ENCODE measurements around the gene CMTM5. TPM values are rescaled to one million over a fixed set of nuclear protein-coding genes. Genes with fewer than 3 reads are reported as not detected.

CMTM5 gene
- total and polyA plus RNA-seq, 8 donors, result 0.61 to 1.3 (median 1.1) TPM; not detected in 4

Small RNA genes lying within 50 kb of the gene (small RNA-seq; reads per million reads assigned to genes)
- gene MIR208A, result 0 reads per million in 4 donors
- gene MIR208B, result 0 to 0.27 (median 0) reads per million in 4 donors

Other genes with a start within 250 kb of the CMTM5 start
- gene SLC7A8, start 193.4 kb upstream of the CMTM5 start, total RNA-seq, result 100 to 1,000 TPM in 1 of 5 donors, 10 to 100 TPM in 3, 1 to 10 TPM in 1; 1.2 to 102 (median 43.7) TPM
- 10 to 100 TPM; 22.1 to 33.9 (median 22.4) TPM for gene SLC7A8, start 193.4 kb upstream of the CMTM5 start, polyA plus RNA-seq
- gene RNF212B, start 139.1 kb upstream of the CMTM5 start, total RNA-seq, result not detected
- 1 to 10 TPM in 2 of 3 donors, under 1 TPM in 1; 0.40 to 1.1 (median 1.1) TPM for gene RNF212B, start 139.1 kb upstream of the CMTM5 start, polyA plus RNA-seq
- 100 to 1,000 TPM in 1 of 5 donors, 10 to 100 TPM in 1, 1 to 10 TPM in 3; 5.1 to 103 (median 8.3) TPM for gene HOMEZ, start 90.9 kb upstream of the CMTM5 start, total RNA-seq
- gene HOMEZ, start 90.9 kb upstream of the CMTM5 start, polyA plus RNA-seq, result 1 to 10 TPM; 5.8 to 9.6 (median 7.0) TPM
- 10 to 100 TPM in 1 of 5 donors, 1 to 10 TPM in 4; 1.7 to 17.0 (median 6.8) TPM for gene PPP1R3E, start 74.2 kb upstream of the CMTM5 start, total RNA-seq
- gene PPP1R3E, start 74.2 kb upstream of the CMTM5 start, polyA plus RNA-seq, result 10 to 100 TPM; 13.5 to 17.6 (median 16.4) TPM
- 10 to 100 TPM; 14.0 to 47.5 (median 39.8) TPM for gene BCL2L2, start 70.2 kb upstream of the CMTM5 start, total RNA-seq
- gene BCL2L2, start 70.2 kb upstream of the CMTM5 start, polyA plus RNA-seq, result 10 to 100 TPM; 28.1 to 84.1 (median 48.4) TPM
- 100 to 1,000 TPM in 2 of 5 donors, 10 to 100 TPM in 3; 24.5 to 152 (median 70.5) TPM for gene PABPN1, start 55.6 kb upstream of the CMTM5 start, total RNA-seq
- 100 to 1,000 TPM; 131 to 190 (median 147) TPM for gene PABPN1, start 55.6 kb upstream of the CMTM5 start, polyA plus RNA-seq
- 10 to 100 TPM; 14.1 to 33.3 (median 22.3) TPM for gene SLC22A17, start 24.2 kb upstream of the CMTM5 start, total RNA-seq
- 10 to 100 TPM in 2 of 3 donors, 1 to 10 TPM in 1; 7.0 to 18.3 (median 12.5) TPM for gene SLC22A17, start 24.2 kb upstream of the CMTM5 start, polyA plus RNA-seq
- gene EFS, start 11.9 kb upstream of the CMTM5 start, total RNA-seq, result 1 to 10 TPM; 3.1 to 9.6 (median 5.5) TPM
- 10 to 100 TPM in 1 of 3 donors, 1 to 10 TPM in 2; 3.4 to 20.6 (median 6.8) TPM for gene EFS, start 11.9 kb upstream of the CMTM5 start, polyA plus RNA-seq
- not detected for gene IL25, start 4.2 kb upstream of the CMTM5 start, total RNA-seq
- gene IL25, start 4.2 kb upstream of the CMTM5 start, polyA plus RNA-seq, result not detected
- under 1 TPM in 1 of 5 donors, not detected in 4; 0.37 TPM for gene MYH6, start 31.2 kb downstream of the CMTM5 start, total RNA-seq
- gene MYH6, start 31.2 kb downstream of the CMTM5 start, polyA plus RNA-seq, result 1 to 10 TPM in 2 of 3 donors, under 1 TPM in 1; 0.50 to 3.2 (median 1.4) TPM
- gene MYH7, start 58.6 kb downstream of the CMTM5 start, total RNA-seq, result under 1 TPM in 1 of 5 donors, not detected in 4; 0.73 TPM
- 1 to 10 TPM in 2 of 3 donors, under 1 TPM in 1; 0.23 to 4.9 (median 4.0) TPM for gene MYH7, start 58.6 kb downstream of the CMTM5 start, polyA plus RNA-seq
- 10 to 100 TPM in 4 of 5 donors, 1 to 10 TPM in 1; 3.5 to 72.7 (median 20.3) TPM for gene NGDN, start 92.7 kb downstream of the CMTM5 start, total RNA-seq
- 10 to 100 TPM; 27.6 to 38.5 (median 35.7) TPM for gene NGDN, start 92.7 kb downstream of the CMTM5 start, polyA plus RNA-seq
- gene ZFHX2, start 174.7 kb downstream of the CMTM5 start, total RNA-seq, result 1 to 10 TPM in 1 of 5 donors, under 1 TPM in 4; under 0.01 to 2.9 (median 0.43) TPM
- 1 to 10 TPM in 1 of 3 donors, under 1 TPM in 1, not detected in 1; 0.68 to 1.1 TPM for gene ZFHX2, start 174.7 kb downstream of the CMTM5 start, polyA plus RNA-seq
- gene THTPA, start 179.2 kb downstream of the CMTM5 start, total RNA-seq, result 100 to 1,000 TPM in 1 of 5 donors, 10 to 100 TPM in 3, 1 to 10 TPM in 1; 8.5 to 170 (median 20.6) TPM
- 10 to 100 TPM in 2 of 3 donors, 1 to 10 TPM in 1; 8.6 to 16.7 (median 15.9) TPM for gene THTPA, start 179.2 kb downstream of the CMTM5 start, polyA plus RNA-seq
- gene AP1G2, start 190.7 kb downstream of the CMTM5 start, total RNA-seq, result 100 to 1,000 TPM in 4 of 5 donors, 10 to 100 TPM in 1; 39.1 to 531 (median 212) TPM
- 100 to 1,000 TPM in 2 of 3 donors, 10 to 100 TPM in 1; 85.9 to 214 (median 113) TPM for gene AP1G2, start 190.7 kb downstream of the CMTM5 start, polyA plus RNA-seq
- gene JPH4, start 201.7 kb downstream of the CMTM5 start, total RNA-seq, result 1 to 10 TPM in 1 of 5 donors, under 1 TPM in 2, not detected in 2; 0.43 to 1.1 (median 0.58) TPM
- gene JPH4, start 201.7 kb downstream of the CMTM5 start, polyA plus RNA-seq, result under 1 TPM; 0.15 to 0.50 (median 0.30) TPM

All from stomach (tissue), 8 donors.